ENCODE measurements around the gene FERD3L. TPM values are rescaled to one million over a fixed set of nuclear protein-coding genes. Genes with fewer than 3 reads are reported as not detected.

The FERD3L gene
- total RNA-seq, 1 donor from 2014 or later: 0.86 TPM

- DNase-seq (ENCODE audit: low spot score): no peak
Measured at GRCh38 chr7:19101472-19101871, 43.7 kb downstream of the FERD3L start.

DNA sequence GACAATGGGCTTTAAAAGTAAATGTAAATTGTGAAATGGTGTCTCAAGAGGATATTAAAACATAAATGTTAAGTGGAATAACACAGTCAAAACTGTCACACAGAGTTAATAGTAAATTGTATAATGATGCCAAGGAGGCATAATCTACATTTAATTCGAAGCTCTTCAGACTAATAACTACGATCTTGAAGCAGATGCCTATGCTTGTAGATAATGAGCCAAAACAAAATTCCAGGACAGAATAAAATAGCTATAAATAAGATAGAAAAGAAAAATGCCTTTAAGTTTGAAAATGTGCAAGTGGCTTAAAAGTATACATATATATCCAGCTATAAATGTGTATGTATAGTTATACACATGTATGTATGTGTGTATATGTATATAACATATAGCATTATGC lies 45.3 kb downstream of the FERD3L start:
- no peak for DNase-seq (ENCODE audit: low spot score)

DNA sequence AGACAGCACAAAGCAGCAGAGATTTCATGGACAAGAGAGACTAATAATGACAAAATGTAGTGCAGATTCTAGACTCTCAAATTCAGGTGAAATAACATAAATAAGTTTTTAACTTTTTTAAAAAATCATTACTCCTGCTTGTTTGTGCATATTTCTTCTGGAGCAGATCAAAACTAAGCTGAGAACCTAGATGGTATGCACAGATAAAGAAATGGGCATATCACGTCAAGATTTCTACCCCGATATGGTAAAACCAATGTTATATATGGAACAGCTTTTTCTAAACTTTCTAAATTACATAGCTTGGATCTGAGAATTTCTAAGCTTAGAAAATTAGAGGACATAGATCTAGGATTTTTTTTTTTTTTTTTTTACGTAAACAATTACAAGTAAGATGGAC lies 46.0 kb downstream of the FERD3L start:
- no peak for DNase-seq (ENCODE audit: low spot score)

DNA sequence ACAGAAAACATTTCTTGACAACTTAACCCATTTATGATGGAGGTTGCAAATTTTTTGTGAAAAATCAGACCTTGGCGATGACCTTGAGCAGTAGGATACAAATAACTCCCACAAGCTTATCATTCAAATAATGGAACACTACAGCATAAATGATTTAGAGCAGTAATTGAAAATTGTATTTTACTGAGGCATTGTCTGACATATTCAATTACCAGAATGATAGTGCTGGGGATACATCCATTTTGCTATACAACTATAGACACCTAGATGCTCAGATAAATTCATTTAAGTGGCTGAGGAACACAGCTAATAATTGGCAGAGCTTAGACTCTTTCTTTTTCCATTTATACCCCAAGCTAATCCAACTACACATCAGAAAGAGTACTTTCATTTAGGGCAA lies 46.7 kb downstream of the FERD3L start:
- DNase-seq (ENCODE audit: low spot score): no peak

DNA sequence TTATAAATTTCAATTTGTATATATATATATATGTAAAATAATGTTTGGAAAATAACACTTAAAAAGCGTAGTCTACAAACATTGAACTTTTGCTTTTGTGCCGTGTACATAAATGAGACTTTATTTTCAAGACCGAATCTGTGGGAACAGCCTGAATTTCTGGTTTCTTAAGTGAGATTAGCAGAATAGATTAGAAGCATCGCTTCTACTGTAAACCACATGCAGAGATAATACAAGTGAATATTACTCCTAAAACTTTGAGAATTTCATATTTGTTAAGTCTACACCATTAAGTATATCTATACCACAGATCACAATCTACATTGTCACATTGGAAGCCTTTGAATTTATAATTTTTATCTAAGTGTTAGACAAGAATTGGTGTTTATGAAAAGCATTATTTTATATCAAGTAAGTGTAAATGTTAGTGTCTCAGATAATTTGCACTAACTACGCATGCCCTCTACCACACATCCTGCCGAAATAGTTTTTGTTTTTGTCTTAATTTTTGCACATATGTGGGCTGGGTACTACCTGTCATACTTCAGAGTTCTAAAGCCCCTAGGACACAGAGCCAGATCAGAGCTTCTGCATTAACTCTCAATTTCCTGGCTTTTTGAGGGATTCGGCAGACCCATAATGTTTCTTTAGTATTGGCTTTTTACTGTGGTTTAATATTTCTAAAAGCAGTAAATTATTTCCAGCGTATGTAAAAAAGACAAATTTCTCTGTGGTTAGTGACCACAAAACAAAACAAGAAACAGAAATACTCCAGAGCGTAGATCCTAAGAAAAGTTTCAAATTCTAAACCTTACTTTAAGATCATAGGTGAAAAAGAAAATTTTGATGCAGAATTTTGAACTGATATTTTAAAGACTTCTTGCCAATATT lies 47.8 kb downstream of the FERD3L start:
- DNase-seq (ENCODE audit: low spot score): no peak

GRCh38 chr7:19095353-19095860 lies 49.8 kb downstream of the FERD3L start:
- DNase-seq (ENCODE audit: low spot score): no peak

Other genes starting within 250 kb of the FERD3L start
- gene TWIST1, start 27.8 kb downstream of the FERD3L start, total RNA-seq: 3.7 TPM